ENCODE measurements around the gene DNLZ.

- TF ChIP-seq GATA2 (IDR thresholded peaks at IDR 0.05; ENCODE audit: low read depth, low read length) (no peak), GATA3 (IDR thresholded peaks at IDR 0.05; ENCODE audit: low read depth, low read length) (no peak)
These were observed 10.6 kb upstream of the DNLZ start for GRCh38 chr9:136374183-136374575.

Data from SH-SY5Y (cell line).